Stimulated activated memory B cell treated with anti-CD40 and anti-IgM and Interleukin-4, amounts not matched to agents 10 μg/mL and 1 μg/mL and 100 μg/mL, for 72 hours (primary cell): Measurements from ENCODE around the gene KIF21A.

Experiments
- ATAC-seq: fragments of 150-1000 bp; cut with Tn5 transposase; 2 replicates; pipeline ENCODE4 v1.10.0; 2021
- H3K27ac Mint-ChIP-seq: one replicate; pipeline ENCODE4 v1.8.0; 2022; ENCODE audit warnings: mild to moderate bottlenecking, mixed read lengths
- H3K27me3 Mint-ChIP-seq: one replicate; pipeline ENCODE4 v1.8.0; 2022; ENCODE audit warnings: mixed read lengths
- H3K36me3 Mint-ChIP-seq: one replicate; pipeline ENCODE4 v1.8.0; 2022; ENCODE audit warnings: mixed read lengths
- H3K4me1 Mint-ChIP-seq: one replicate; pipeline ENCODE4 v1.8.0; 2022; ENCODE audit warnings: mixed read lengths
- H3K4me3 Mint-ChIP-seq: one replicate; pipeline ENCODE4 v1.8.0; 2022; ENCODE audit warnings: mild to moderate bottlenecking, moderate library complexity, mixed read lengths
- H3K9me3 Mint-ChIP-seq: one replicate; pipeline ENCODE4 v1.8.0; 2022; ENCODE audit warnings: mixed read lengths

KIF21A gene

DNA sequence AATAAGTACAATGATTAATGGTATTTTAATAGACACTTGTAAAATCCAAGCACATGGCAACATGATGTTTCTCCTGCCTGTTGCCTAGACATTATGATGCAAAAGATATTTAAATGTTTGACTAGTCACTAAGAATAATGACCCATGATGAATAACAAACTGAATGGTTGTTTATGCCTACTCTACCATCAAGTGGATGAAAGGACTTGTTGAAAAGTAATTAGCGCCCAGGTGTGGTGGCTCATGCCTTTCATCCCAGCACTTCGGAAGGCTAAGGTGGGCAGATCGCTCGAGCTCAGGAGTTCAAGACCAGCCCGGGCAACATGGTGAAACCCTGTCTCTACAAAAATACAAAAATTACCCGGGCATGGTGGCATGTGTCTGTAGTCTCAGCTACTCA, 30.7 kb downstream of the KIF21A start:
- no peaks in the 10 kb centered on the region for H3K36me3 Mint-ChIP-seq

DNA sequence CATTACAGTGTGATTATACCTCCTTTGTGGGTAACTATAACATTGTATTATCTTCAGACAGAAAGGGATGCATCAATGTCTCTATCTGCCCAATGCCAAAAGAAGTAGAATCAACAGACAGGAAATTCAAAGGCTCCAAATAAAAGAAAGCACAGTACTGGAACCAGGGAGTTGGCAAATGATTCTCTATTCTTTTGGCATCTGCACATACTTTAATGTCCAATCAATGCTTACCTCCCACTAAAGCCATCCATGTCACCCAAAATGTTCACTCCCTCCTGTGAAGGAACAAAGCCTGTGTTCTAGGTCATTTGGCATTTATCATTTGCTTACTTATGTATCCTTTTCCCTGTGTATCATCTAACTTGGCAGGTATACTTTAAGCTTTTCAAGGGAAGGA, 36.7 kb downstream of the KIF21A start:
- H3K4me3 Mint-ChIP-seq = no peak overlapping the region

More for the DNA sequence above, 30.7 kb downstream of the KIF21A start:
- Mint-ChIP-seq H3K9me3 (no peaks in the 10 kb centered on the region), H3K27ac (no peak overlapping the region), H3K27me3 (peaks cover 7% of the 10 kb centered on the region), H3K4me3 (no peak overlapping the region), H3K4me1 (peaks cover 6% of the 10 kb centered on the region)
- ATAC-seq = no peak

DNA sequence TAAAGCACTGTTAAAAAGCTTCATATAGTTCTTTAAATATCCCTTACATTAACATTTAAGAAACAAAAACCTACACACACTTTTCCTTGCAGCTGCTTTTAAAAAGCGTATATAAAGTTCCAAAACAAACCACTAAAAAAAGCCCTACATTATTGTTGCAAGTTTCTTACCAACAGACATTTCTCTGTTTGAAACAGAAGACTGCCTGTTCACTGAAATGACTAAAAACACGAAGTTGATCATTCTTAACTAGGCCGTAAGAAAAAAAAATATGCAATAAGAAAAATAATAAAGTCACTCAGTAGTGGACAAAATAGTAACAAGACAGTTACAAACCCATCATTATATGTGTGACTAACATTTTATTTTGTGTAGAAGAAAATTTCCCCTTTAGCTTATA, 37.3 kb downstream of the KIF21A start:
- Mint-ChIP-seq H3K9me3 (no peaks in the 10 kb centered on the region), H3K27ac (no peak overlapping the region)
- no peak for ATAC-seq

More for the DNA sequence above, 36.7 kb downstream of the KIF21A start:
- Mint-ChIP-seq H3K27me3 (no peaks in the 10 kb centered on the region), H3K36me3 (no peaks in the 10 kb centered on the region), H3K27ac (no peak overlapping the region), H3K9me3 (no peaks in the 10 kb centered on the region), H3K4me1 (no peaks in the 10 kb centered on the region)
- no peak for ATAC-seq

DNA sequence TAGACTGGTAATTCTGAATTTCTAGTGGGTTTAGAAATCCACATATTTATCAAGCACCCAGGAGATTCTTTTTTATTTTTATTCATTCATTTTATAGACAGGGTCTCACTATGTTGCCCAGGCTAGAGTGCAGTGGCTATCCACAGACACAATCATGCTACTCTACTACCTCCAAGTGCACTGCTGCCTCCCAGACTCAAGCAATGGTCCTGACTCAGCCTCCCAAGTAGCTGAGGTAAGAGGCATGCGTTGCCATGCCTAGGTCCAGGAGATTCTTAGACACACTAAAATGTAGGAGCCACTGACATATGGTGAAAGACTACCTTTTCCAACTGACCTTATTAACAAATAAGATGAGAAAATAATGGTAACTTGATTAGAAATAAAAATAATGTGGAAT, 38.9 kb downstream of the KIF21A start:
- Mint-ChIP-seq H3K36me3 (no peaks in the 10 kb centered on the region), H3K9me3 (no peaks in the 10 kb centered on the region), H3K27me3 (no peaks in the 10 kb centered on the region), H3K4me1 (no peaks in the 10 kb centered on the region), H3K4me3 (no peak overlapping the region), H3K27ac (no peak overlapping the region)
- no peak for ATAC-seq

More for the DNA sequence above, 37.3 kb downstream of the KIF21A start:
- Mint-ChIP-seq H3K4me1 (no peaks in the 10 kb centered on the region), H3K4me3 (no peak overlapping the region), H3K27me3 (no peaks in the 10 kb centered on the region), H3K36me3 (no peaks in the 10 kb centered on the region)

DNA sequence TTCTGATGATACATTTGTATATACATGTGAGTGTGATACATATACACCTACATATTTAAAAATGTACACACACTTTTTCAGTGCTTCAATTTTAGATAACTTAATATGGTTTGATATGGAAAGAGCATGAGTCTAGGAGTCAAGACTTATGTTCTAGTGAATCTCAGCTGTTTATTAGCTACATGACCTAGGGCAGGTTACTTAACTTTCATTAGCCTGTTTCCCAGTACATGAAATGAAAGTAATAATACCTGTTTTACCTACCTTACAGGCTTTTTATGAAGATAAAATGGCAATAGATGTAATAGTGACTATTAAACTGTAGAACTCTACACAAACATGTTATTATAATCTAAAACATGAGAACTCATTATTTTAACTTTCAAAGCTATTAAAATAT, 39.5 kb downstream of the KIF21A start:
- ATAC-seq = no peak
- H3K27ac Mint-ChIP-seq = no peak overlapping the region

DNA sequence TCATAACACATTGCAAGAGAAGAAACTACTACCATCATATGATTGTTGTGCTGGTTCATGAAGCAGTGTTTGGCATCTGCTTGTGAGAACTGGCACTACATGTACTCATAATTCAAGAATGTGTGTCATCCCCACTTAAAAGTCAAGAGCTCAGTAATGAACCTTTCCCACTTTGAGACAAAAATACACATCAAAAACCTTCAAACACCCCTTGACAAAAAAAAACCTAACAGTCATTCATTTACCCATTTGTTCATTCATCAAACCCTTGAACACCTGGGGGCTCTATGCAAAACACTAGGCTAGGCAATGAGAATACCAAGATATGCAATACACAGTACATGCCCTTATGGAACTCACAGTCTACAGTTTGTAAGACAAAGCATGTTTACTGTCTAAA, 40.0 kb downstream of the KIF21A start:
- Mint-ChIP-seq H3K27ac (no peak overlapping the region), H3K36me3 (no peaks in the 10 kb centered on the region), H3K9me3 (no peaks in the 10 kb centered on the region), H3K27me3 (no peaks in the 10 kb centered on the region), H3K4me1 (no peaks in the 10 kb centered on the region), H3K4me3 (no peak overlapping the region)
- ATAC-seq = no peak

More for the DNA sequence above, 39.5 kb downstream of the KIF21A start:
- Mint-ChIP-seq H3K36me3 (no peaks in the 10 kb centered on the region), H3K4me1 (no peaks in the 10 kb centered on the region), H3K9me3 (no peaks in the 10 kb centered on the region), H3K4me3 (no peak overlapping the region), H3K27me3 (no peaks in the 10 kb centered on the region)

DNA sequence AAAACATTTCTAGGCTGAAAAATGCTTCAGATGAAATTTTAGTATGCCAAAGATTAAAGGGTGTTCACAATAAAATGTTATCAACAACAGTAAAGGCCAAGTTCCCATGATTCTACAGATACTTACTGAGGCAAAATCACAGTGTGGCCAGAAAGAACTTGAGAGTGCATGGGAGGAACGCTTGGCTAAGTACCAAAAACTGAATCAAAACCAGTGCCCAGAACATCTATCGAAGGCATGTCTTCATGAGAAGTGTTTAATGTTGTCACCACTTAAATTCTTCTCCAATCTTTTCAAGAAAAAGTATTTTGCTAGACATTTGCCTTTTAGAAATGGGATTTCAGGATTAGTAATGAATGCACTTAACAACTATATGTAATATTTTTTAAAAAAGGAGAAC, 41.5 kb downstream of the KIF21A start:
- Mint-ChIP-seq H3K27ac (no peak overlapping the region), H3K4me3 (no peak overlapping the region), H3K27me3 (no peaks in the 10 kb centered on the region), H3K36me3 (no peaks in the 10 kb centered on the region), H3K4me1 (no peaks in the 10 kb centered on the region), H3K9me3 (no peaks in the 10 kb centered on the region)
- no peak for ATAC-seq

DNA sequence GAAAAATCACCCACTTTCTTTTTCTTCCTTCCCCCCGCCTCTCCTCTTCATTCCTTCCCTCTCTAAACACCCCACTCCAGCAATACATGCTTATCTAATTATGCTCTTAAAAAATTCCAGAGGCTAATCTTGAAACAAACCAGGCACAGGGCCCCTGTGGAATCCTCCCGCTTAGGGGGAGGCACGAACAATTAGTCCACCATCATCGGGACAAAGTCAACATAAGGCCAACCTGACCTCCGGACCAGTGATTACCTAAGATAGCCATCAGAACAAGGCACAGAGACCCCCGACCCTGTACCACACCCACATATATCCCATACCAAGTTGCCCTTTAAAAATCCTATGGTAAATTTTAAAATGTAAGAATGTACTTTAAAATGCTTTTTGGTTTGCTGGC, 47.1 kb downstream of the KIF21A start:
- Mint-ChIP-seq H3K4me1 (no peaks in the 10 kb centered on the region), H3K9me3 (peaks cover 2% of the 10 kb centered on the region), H3K27me3 (peaks cover 8% of the 10 kb centered on the region), H3K4me3 (no peak overlapping the region), H3K36me3 (no peaks in the 10 kb centered on the region), H3K27ac (no peak overlapping the region)
- no peak for ATAC-seq

DNA sequence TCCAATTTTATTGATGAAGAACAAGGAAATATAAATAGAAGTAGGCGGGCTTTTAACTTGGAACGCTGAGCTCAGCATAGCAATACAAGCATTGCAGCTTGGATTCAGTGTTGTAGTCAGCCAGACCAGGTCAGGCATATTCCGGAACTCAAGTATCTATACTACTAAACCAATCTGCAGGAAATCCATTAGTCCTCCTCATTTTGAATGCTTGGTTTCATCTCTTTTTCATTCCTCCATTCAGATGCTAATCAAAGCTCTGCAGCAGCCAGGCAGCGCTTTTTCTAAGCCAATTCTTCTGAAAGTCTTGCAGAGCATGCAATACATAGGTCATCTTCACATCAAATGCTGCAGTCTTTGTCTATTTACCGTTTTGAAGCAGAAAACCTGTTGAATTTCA, 49.0 kb downstream of the KIF21A start:
- Mint-ChIP-seq H3K36me3 (no peaks in the 10 kb centered on the region), H3K4me3 (no peak overlapping the region), H3K27me3 (peaks cover 8% of the 10 kb centered on the region), H3K9me3 (peaks cover 2% of the 10 kb centered on the region), H3K4me1 (no peaks in the 10 kb centered on the region), H3K27ac (no peak overlapping the region)
- no peak for ATAC-seq

DNA sequence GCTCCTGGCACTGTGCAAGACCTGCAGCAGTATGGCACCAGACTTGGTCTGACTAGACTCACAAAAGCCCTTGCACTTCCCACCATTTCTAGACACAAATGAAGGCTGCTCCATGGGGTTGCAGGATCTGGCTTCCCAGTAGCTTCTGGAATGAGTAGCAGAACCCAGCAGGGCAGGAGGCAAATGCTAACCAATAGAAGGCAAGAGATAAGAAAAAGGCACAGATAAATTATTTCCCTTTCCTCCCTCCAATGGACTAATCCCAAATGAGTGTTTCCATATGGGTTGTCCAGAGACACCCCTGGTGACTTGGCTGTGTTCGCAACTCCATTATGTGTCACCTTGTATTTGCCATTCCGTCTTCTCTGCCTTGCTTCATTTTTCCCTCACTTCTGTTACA, 49.7 kb downstream of the KIF21A start:
- peaks cover 8% of the 10 kb centered on the region for H3K27me3 Mint-ChIP-seq
- no peak overlapping the region for H3K27ac Mint-ChIP-seq
- H3K9me3 Mint-ChIP-seq = peaks cover 2% of the 10 kb centered on the region
- H3K36me3 Mint-ChIP-seq = no peaks in the 10 kb centered on the region
- no peaks in the 10 kb centered on the region for H3K4me1 Mint-ChIP-seq
- no peak for ATAC-seq
- H3K4me3 Mint-ChIP-seq = no peak overlapping the region

DNA sequence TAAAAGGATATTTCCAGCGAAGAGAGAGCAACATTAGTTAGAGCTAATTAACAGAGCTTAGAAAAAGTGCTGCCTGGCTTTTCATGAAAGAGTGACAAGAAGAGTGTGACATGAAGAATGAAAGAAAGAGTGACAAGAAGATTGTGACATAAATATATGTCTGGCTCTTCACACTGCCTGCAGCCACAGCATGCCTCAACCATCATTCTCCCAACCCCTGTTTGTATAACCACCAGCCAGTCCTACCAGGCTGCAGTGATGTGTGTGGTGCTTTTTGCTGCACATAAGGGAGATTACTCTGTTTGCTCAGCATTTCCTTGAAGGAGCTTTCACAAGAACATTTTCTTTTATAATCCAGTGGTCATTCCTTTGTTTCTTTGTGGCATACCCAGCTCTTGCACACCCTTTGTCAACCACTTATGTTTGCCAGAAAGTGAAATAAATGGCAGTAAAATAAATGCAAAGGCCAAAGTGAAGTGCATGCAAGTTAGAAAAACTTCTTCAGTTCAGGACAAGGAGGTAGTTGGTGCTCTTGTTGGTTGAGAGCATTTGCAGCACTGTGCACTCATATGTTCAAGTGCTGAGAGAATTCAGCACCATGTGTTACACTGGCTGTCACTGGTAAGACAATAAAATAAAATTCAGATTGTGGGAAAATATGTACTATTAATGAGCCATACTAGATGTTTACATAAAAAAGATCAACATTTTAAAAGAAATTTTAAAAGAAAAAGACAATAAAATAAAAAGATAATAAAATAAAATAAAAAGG, 50.6 kb downstream of the KIF21A start:
- Mint-ChIP-seq H3K27me3 (peaks cover 8% of the 10 kb centered on the region), H3K36me3 (no peaks in the 10 kb centered on the region), H3K9me3 (peaks cover 2% of the 10 kb centered on the region), H3K4me3 (no peak overlapping the region), H3K4me1 (no peaks in the 10 kb centered on the region), H3K27ac (no peak overlapping the region)
- ATAC-seq = no peak

DNA sequence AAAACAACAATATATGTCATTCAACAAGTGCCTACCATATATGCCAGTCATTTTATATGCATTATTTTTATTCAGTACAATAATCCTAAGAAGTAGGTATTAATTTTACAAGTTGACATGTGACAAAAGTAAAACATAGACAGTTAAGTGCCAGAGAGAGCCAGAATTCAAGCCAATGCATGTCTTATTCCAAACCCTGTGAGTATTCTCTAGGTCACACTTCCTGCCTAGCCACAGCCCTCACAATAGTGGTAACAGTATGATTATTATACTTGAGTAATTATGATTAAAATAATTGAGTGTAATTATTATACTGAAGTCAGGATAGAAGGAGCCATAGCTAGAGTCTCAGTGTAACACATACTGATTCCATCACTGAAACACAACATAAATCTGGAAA, 52.2 kb downstream of the KIF21A start:
- no peak overlapping the region for H3K27ac Mint-ChIP-seq
- no peaks in the 10 kb centered on the region for H3K4me1 Mint-ChIP-seq
- H3K36me3 Mint-ChIP-seq = no peaks in the 10 kb centered on the region
- H3K9me3 Mint-ChIP-seq = peaks cover under 1% of the 10 kb centered on the region
- H3K27me3 Mint-ChIP-seq = peaks cover 4% of the 10 kb centered on the region
- H3K4me3 Mint-ChIP-seq = no peak overlapping the region
- no peak for ATAC-seq

DNA sequence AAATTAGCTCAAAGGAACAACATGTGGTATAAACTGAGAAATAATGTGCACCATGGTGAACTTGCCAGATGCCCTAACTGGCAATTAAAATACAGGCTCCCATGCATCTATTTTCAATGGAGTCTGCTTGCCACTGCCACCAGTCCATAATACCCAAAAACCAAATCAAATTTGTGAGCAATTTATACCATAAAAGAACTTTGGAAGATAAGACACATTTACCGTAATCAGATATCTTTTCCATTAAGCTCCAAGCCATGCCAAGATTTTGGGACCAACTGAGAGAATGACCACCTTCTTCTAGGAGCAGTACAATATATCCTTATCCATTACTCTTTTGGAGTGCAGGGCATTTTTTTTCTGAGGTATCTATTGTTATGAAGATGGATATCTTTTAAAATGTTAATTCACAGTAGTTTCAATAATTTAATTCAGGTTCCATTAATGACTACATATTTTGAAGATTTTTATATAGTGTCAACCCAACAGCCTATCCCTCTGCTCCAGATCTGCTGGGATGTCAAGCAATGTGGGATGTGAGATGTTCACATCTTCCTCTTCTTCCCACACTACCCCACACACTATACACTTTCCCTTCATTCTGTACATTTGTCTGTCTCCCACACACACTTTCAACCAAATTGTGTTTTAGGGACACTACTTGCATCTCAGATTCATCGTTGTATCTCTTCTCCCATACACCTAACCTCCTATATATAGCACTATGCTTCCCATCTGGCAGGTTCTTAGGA, 53.3 kb downstream of the KIF21A start:
- Mint-ChIP-seq H3K27ac (no peak overlapping the region), H3K36me3 (no peaks in the 10 kb centered on the region), H3K27me3 (no peaks in the 10 kb centered on the region), H3K4me3 (no peak overlapping the region), H3K9me3 (no peaks in the 10 kb centered on the region), H3K4me1 (no peaks in the 10 kb centered on the region)
- no peak for ATAC-seq

DNA sequence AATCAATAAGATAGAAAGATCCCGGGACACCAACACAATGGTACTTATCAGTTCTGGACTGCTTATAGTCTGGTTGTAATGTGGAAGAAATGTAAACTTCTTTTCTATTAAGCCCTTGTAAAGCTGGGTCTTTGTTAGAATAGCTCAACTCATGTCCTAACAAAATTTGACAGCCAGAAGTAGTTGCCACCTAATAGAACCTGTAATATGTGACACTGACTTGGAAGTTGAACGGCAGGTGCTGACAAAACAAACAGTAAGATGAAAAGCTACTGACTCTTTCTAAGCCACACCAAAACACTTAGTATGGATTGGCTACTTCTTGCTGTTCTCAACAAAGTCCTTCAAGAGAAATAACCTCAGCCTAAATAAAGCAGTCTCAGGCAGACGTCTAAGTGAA, 56.6 kb downstream of the KIF21A start:
- Mint-ChIP-seq H3K4me1 (no peaks in the 10 kb centered on the region), H3K27ac (no peak overlapping the region), H3K4me3 (no peak overlapping the region), H3K9me3 (no peaks in the 10 kb centered on the region), H3K36me3 (no peaks in the 10 kb centered on the region), H3K27me3 (no peaks in the 10 kb centered on the region)
- no peak for ATAC-seq

DNA sequence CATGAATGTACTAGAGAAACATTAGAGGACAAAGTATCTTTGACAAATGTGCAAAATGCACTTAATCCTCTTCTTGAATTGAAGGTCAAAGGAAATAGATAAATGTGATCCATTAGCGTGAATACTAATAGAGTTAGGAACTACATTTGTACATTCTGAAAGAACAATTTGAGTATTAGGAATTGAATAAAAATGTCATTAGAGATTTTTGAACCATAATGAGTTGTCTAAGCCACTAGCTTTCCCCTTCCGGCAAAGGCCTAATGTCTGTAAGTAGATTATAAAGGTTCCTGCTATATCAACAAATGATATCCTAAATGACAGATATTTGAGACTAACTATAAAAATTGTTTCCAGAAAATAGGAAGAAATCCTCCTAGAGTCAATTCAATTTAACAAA, 59.8 kb downstream of the KIF21A start:
- no peaks in the 10 kb centered on the region for H3K36me3 Mint-ChIP-seq
- H3K4me1 Mint-ChIP-seq = no peaks in the 10 kb centered on the region
- no peaks in the 10 kb centered on the region for H3K9me3 Mint-ChIP-seq
- H3K4me3 Mint-ChIP-seq = no peak overlapping the region
- H3K27me3 Mint-ChIP-seq = no peaks in the 10 kb centered on the region
- no peak overlapping the region for H3K27ac Mint-ChIP-seq
- no peak for ATAC-seq

DNA sequence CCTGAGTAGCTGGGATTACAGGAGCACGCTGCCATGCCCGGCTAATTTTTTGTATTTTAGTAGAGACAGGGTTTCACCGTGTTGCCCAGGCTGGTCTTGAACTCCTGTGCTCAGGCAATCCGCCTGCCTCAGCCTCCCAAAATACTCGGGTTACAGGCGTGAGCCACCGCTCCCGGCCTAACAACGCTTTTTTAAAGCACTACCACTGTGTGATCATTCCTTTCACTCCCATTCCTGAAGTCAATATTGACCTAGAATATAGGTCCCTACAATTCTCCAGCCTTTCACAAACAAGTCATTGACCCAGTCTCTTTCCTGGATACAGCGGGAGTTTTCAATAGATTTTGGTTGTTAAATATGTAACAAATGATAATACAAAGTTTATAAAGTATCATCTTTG, 62.8 kb downstream of the KIF21A start:
- Mint-ChIP-seq H3K4me3 (no peak overlapping the region), H3K27me3 (no peaks in the 10 kb centered on the region), H3K36me3 (no peaks in the 10 kb centered on the region), H3K27ac (no peak overlapping the region), H3K4me1 (no peaks in the 10 kb centered on the region), H3K9me3 (no peaks in the 10 kb centered on the region)
- ATAC-seq = no peak
